Gastroesophageal sphincter (tissue), 4 donors: ENCODE measurements around the gene ZBTB47. TPM values are rescaled to one million over a fixed set of nuclear protein-coding genes. Genes with fewer than 3 reads are reported as not detected.

ENCODE experiments used
- ATAC-seq: fragments of 150-250 bp; one replicate; pipeline ENCODE4 v1.9.1; 2016; ENCODE audit warnings: mild to moderate bottlenecking, moderate library complexity
- H3K27ac ChIP-seq, 4 donors: fragments of 200-600 bp; sonication (generic) in 3 of 4; 1 replicate in 3 of 4; 2 replicates in 1 of 4; pipeline ENCODE4 v1.5.1; 2016 to 2019
- H3K27me3 ChIP-seq: fragments of 200-600 bp; sonication (generic); one replicate; pipeline ENCODE4 v1.5.1; 2019
- H3K36me3 ChIP-seq, 2 donors: fragments of 200-600 bp; sonication (generic); one replicate each; pipeline ENCODE4 v1.5.1; 2019; ENCODE audit warnings: control low read depth in 1 of 2
- H3K4me1 ChIP-seq, 3 donors: fragments of 200-600 bp; sonication (generic); 1 replicate in 2 of 3; 2 replicates in 1 of 3; pipeline ENCODE4 v1.5.1; 2016 to 2019; ENCODE audit warnings: control low read depth in 2 of 3
- H3K4me3 ChIP-seq, 2 donors: fragments of 200-600 bp; sonication (generic); one replicate each; pipeline ENCODE4 v1.5.1; 2019; ENCODE audit warnings: mild to moderate bottlenecking in 1 of 2, moderate library complexity in 1 of 2
- H3K9me3 ChIP-seq, 3 donors: fragments of 200-600 bp; sonication (generic); one replicate each; pipeline ENCODE4 v1.5.1; 2017 to 2019; ENCODE audit warnings: control low read depth in 2 of 3
- EP300 ChIP-seq: sonication (generic); formaldehyde crosslinking; IDR thresholded peaks from one replicate; pipeline ENCODE4 v1.6.1; 2017; ENCODE audit warnings: antibody characterized with exemption, mild to moderate bottlenecking
- POLR2A ChIP-seq, 2 donors: fragments of 450-650 bp; IDR thresholded peaks; one replicate each; pipeline ENCODE4 v1.6.1; 2017; ENCODE audit warnings: antibody characterized with exemption in 2 of 2, mild to moderate bottlenecking in 2 of 2, moderate library complexity in 1 of 2
- POLR2AphosphoS5 ChIP-seq: sonication (generic); formaldehyde crosslinking; IDR thresholded peaks from one replicate; pipeline ENCODE4 v1.6.1; 2017; ENCODE audit warnings: antibody characterized with exemption
- WGBS, 2 donors: methylation state at CpG; one replicate each; pipeline ENCODE4 v1.1.5; 2018; ENCODE audit warnings: low coverage in 1 of 2; 5-methylcytosine and 5-hydroxymethylcytosine counted together
- total RNA-seq, 4 donors: library from RNA; depleted of rRNA; stranded (reverse); fragments of >200 nt; gene quantifications; one replicate each; pipeline ENCODE4 v1.1.0, GENCODE V29; 2016
- TF ChIP-seq, protein P1 (sequence below), 4 experiments: fragments of 200-600 bp in 2 of 4; fragments of 450-650 bp in 2 of 4; sonication (generic) in 1 of 4; IDR thresholded peaks; one replicate each; pipeline ENCODE4 v1.5.1; 2017 to 2019; ENCODE audit warnings: antibody characterized with exemption in 4 of 4, mild to moderate bottlenecking in 2 of 4, moderate library complexity in 2 of 4

The ZBTB47 gene
- total RNA-seq, 4 donors from 2014 or later, result 86.8 to 152 (median 110) TPM

- H3K4me1 ChIP-seq, result peaks cover 0 to 27% (median 14%) of the 10 kb centered on the region in 3 donors
- TF ChIP-seq POLR2A (IDR thresholded peaks at IDR 0.05), result no peak
- no peak for TF ChIP-seq EP300
- TF ChIP-seq POLR2AphosphoS5, result no peak
- TF ChIP-seq, protein P1, sequence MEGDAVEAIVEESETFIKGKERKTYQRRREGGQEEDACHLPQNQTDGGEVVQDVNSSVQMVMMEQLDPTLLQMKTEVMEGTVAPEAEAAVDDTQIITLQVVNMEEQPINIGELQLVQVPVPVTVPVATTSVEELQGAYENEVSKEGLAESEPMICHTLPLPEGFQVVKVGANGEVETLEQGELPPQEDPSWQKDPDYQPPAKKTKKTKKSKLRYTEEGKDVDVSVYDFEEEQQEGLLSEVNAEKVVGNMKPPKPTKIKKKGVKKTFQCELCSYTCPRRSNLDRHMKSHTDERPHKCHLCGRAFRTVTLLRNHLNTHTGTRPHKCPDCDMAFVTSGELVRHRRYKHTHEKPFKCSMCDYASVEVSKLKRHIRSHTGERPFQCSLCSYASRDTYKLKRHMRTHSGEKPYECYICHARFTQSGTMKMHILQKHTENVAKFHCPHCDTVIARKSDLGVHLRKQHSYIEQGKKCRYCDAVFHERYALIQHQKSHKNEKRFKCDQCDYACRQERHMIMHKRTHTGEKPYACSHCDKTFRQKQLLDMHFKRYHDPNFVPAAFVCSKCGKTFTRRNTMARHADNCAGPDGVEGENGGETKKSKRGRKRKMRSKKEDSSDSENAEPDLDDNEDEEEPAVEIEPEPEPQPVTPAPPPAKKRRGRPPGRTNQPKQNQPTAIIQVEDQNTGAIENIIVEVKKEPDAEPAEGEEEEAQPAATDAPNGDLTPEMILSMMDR (IDR thresholded peaks at IDR 0.05), result no peak
- peaks cover 8% of the 10 kb centered on the region for H3K27me3 ChIP-seq
- no peak overlapping the region for H3K4me3 ChIP-seq
- no peak overlapping the region for H3K27ac ChIP-seq
- H3K9me3 ChIP-seq, result peaks cover 0 to 14% (median 0%) of the 10 kb centered on the region in 3 donors
- 86% methylated on average over 1 of the region's 4 CpGs for WGBS, 2 donors
- ATAC-seq, result no peak
- no peaks in the 10 kb centered on the region for H3K36me3 ChIP-seq
These were observed 27.3 kb downstream of the ZBTB47 start for GRCh38 chr3:42680806-42681205.

- Histone ChIP-seq H3K36me3 (no peaks in the 10 kb centered on the region), H3K4me1 (peaks cover 0 to 34% (median 18%) of the 10 kb centered on the region in 3 donors), H3K9me3 (peaks cover 0 to 14% (median 0%) of the 10 kb centered on the region in 3 donors), H3K27me3 (peaks cover 15% of the 10 kb centered on the region), H3K4me3 (no peak overlapping the region), H3K27ac (no peak overlapping the region)
- TF ChIP-seq EP300 (no peak), POLR2AphosphoS5 (no peak), POLR2A (IDR thresholded peaks at IDR 0.05) (no peak)
- TF ChIP-seq, protein P1 (IDR thresholded peaks at IDR 0.05), result no peak
- 66 to 73% methylated on average over 6 to 8 of the region's 10 CpGs for WGBS, 2 donors
- ATAC-seq, result no peak
These were observed 28.0 kb downstream of the ZBTB47 start for GRCh38 chr3:42681361-42682038.

GRCh38 chr3:42682301-42683070 lies 29.0 kb downstream of the ZBTB47 start:
- ATAC-seq, result no peak
- TF ChIP-seq, protein P1 (IDR thresholded peaks at IDR 0.05), result no peak
- TF ChIP-seq EP300 (no peak), POLR2A (IDR thresholded peaks at IDR 0.05) (no peak), POLR2AphosphoS5 (no peak)
- Histone ChIP-seq H3K4me3 (no peak overlapping the region), H3K27ac (no peak overlapping the region), H3K4me1 (peaks cover 0 to 34% (median 18%) of the 10 kb centered on the region in 3 donors), H3K27me3 (peaks cover 20% of the 10 kb centered on the region), H3K9me3 (peaks cover 0 to 11% (median 0%) of the 10 kb centered on the region in 3 donors), H3K36me3 (no peaks in the 10 kb centered on the region)
- WGBS, 2 donors, result 69 to 78% methylated on average over 11 to 12 of the region's 12 CpGs

DNA sequence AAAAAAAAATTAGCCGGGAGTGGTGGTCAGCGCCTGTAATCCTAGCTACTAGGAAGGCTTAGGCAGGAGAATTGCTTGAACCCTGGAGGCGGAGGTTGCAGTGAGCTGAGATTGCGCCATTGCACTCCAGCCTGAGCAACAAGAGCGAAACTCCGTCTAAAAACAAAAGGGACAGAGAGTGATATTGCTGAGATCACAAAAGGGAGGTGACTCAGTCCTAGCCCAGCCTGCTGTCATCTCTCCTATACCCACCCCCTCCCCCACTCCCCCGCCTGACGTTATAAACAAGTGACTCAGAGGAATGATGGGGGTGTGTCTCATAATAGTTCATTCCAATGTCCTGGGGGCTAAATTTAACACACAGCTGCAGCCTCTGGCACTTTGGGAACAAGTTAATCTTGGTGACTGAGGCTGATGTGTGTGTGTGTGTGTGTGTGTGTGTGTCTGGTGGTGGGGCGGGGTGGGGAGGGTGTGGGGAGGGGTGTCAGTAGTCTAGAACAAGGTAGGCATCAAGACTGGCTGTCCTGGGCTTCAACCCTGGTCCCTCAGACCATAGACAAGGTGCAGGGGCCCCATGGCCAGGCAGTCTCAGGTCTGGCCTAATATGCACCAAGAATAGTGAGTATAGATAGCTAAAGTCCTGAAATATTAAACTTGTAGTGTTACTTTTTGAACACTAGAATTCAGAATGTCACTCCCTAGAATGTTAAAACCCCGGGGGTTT lies 30.5 kb downstream of the ZBTB47 start:
- Histone ChIP-seq H3K27ac (peak overlapping the region in 3 of 4 donors; percentile 50 to 64 (median 58)), H3K4me3 (no peak overlapping the region), H3K4me1 (peaks cover 0 to 34% (median 18%) of the 10 kb centered on the region in 3 donors), H3K9me3 (no peaks in the 10 kb centered on the region), H3K36me3 (no peaks in the 10 kb centered on the region), H3K27me3 (peaks cover 20% of the 10 kb centered on the region)
- peak; percentile 94 for ATAC-seq
- WGBS, 2 donors, result 25 to 40% methylated on average over 4 to 7 of the region's 10 CpGs
- TF ChIP-seq POLR2A (IDR thresholded peaks at IDR 0.05) (no peak), POLR2AphosphoS5 (peak; percentile 90), EP300 (no peak)
- TF ChIP-seq, protein P1 (IDR thresholded peaks at IDR 0.05), result no peak
